Measurements from ENCODE around the gene PDZD8.

Gene PDZD8

GRCh38 chr10:117353684-117354083, 21.6 kb downstream of the PDZD8 start:
- Histone ChIP-seq H3K27ac (ENCODE audit: low read depth, low read length, poor library complexity, severe bottlenecking) (no peak overlapping the region), H3K9me2 (ENCODE audit: low read depth, low read length) (no peaks in the 10 kb centered on the region), H3K27me3 (ENCODE audit: insufficient read depth, low read length) (no peaks in the 10 kb centered on the region), H3F3A (ENCODE audit: insufficient read depth, low read length) (no peaks in the 10 kb centered on the region), H3K4me3 (ENCODE audit: low read depth, low read length, poor library complexity, severe bottlenecking) (no peak overlapping the region), H4K20me1 (ENCODE audit: insufficient read depth, low read length) (no peaks in the 10 kb centered on the region), H3K9me3 (ENCODE audit: low read length) (no peaks in the 10 kb centered on the region), H2AFZ (ENCODE audit: low read length) (no peak overlapping the region), H3K79me2 (ENCODE audit: insufficient read depth, low read length) (0 out of 2 replicates have a peak, but pooled peaks cover 13% of the 10 kb centered on the region), H3K4me1 (ENCODE audit: insufficient read depth, low read length, severe bottlenecking) (peaks cover 19% of the 10 kb centered on the region), H3K36me3 (ENCODE audit: insufficient read depth, low read length) (no peaks in the 10 kb centered on the region), H3K9ac (ENCODE audit: low read length) (no peak overlapping the region), H3K4me2 (ENCODE audit: low read length) (no peak overlapping the region)
- no peak for TF ChIP-seq EZH2 (IDR thresholded peaks at IDR 0.05; ENCODE audit: borderline replicate concordance, low read length)
- TF ChIP-seq CTCF (IDR thresholded peaks at IDR 0.05; ENCODE audit: low read length) = no peak

DNA sequence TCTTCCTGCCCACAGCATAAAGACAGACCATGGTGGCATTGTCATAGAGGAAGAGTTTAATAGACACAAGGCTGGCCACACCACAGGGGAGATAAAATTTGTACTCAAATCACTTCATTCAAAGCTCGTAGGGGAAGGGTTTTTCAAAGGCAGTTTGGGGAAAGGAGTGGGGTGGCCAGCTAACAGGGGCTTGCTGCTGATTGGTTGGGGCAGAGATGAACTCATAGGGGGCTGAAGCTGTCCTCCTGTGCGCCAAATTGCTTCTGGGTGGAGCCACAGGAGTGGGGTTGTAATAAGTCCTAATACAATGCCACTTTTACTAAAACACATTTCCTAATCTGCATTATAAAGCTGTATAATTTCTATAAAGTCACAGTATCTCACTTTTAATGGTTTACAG, 22.5 kb downstream of the PDZD8 start:
- no peak overlapping the region for H3K4me2 ChIP-seq (ENCODE audit: low read length)
- no peaks in the 10 kb centered on the region for H3F3A ChIP-seq (ENCODE audit: insufficient read depth, low read length)
- 0 out of 2 replicates have a peak, but pooled peaks cover 10% of the 10 kb centered on the region for H3K79me2 ChIP-seq (ENCODE audit: insufficient read depth, low read length)
- H3K4me1 ChIP-seq (ENCODE audit: insufficient read depth, low read length, severe bottlenecking) = peaks cover 19% of the 10 kb centered on the region
- no peaks in the 10 kb centered on the region for H3K9me2 ChIP-seq (ENCODE audit: low read depth, low read length)
- no peaks in the 10 kb centered on the region for H3K27me3 ChIP-seq (ENCODE audit: insufficient read depth, low read length)
- no peaks in the 10 kb centered on the region for H3K9me3 ChIP-seq (ENCODE audit: low read length)
- H3K27ac ChIP-seq (ENCODE audit: low read depth, low read length, poor library complexity, severe bottlenecking) = no peak overlapping the region
- no peak overlapping the region for H3K4me3 ChIP-seq (ENCODE audit: low read depth, low read length, poor library complexity, severe bottlenecking)
- no peak overlapping the region for H2AFZ ChIP-seq (ENCODE audit: low read length)
- no peak for TF ChIP-seq EZH2 (IDR thresholded peaks at IDR 0.05; ENCODE audit: borderline replicate concordance, low read length)
- no peak for TF ChIP-seq CTCF (IDR thresholded peaks at IDR 0.05; ENCODE audit: low read length)
- H3K36me3 ChIP-seq (ENCODE audit: insufficient read depth, low read length) = no peaks in the 10 kb centered on the region
- no peak overlapping the region for H3K9ac ChIP-seq (ENCODE audit: low read length)
- H4K20me1 ChIP-seq (ENCODE audit: insufficient read depth, low read length) = no peaks in the 10 kb centered on the region

GRCh38 chr10:117351996-117352395, 23.2 kb downstream of the PDZD8 start:
- Histone ChIP-seq H3K9me2 (ENCODE audit: low read depth, low read length) (no peaks in the 10 kb centered on the region), H3K9me3 (ENCODE audit: low read length) (no peaks in the 10 kb centered on the region), H3K4me2 (ENCODE audit: low read length) (no peak overlapping the region), H3K27me3 (ENCODE audit: insufficient read depth, low read length) (no peaks in the 10 kb centered on the region), H3K9ac (ENCODE audit: low read length) (no peak overlapping the region), H4K20me1 (ENCODE audit: insufficient read depth, low read length) (no peaks in the 10 kb centered on the region), H3K4me1 (ENCODE audit: insufficient read depth, low read length, severe bottlenecking) (peaks cover 19% of the 10 kb centered on the region), H3K79me2 (ENCODE audit: insufficient read depth, low read length) (0 out of 2 replicates have a peak, but pooled peaks cover 10% of the 10 kb centered on the region), H3F3A (ENCODE audit: insufficient read depth, low read length) (no peaks in the 10 kb centered on the region), H3K4me3 (ENCODE audit: low read depth, low read length, poor library complexity, severe bottlenecking) (no peak overlapping the region), H2AFZ (ENCODE audit: low read length) (no peak overlapping the region), H3K27ac (ENCODE audit: low read depth, low read length, poor library complexity, severe bottlenecking) (no peak overlapping the region), H3K36me3 (ENCODE audit: insufficient read depth, low read length) (no peaks in the 10 kb centered on the region)
- no peak for TF ChIP-seq EZH2 (IDR thresholded peaks at IDR 0.05; ENCODE audit: borderline replicate concordance, low read length)
- no peak for TF ChIP-seq CTCF (IDR thresholded peaks at IDR 0.05; ENCODE audit: low read length)

Measured in OCI-LY1 (cell line).